G401.6 (cell line): ENCODE measurements around the gene CUX1.
"Not testable (repeated sequence)": the region's sequence is repeated elsewhere in the genome, so short reads cannot be mapped to it uniquely, and the experiment has no call there.

Experiments
- FAIRE-seq: peaks from 2 replicates; lab custom pipeline; 2012; peaks lifted over from hg19 to GRCh38; lab: Jason Lieb, UNC

CUX1 gene

GRCh38 chr7:102012112-102012830 lies 194.8 kb downstream of the CUX1 start:
- not testable (repeated sequence) for FAIRE-seq

- no peak for FAIRE-seq
Observed at GRCh38 chr7:102012941-102013461, 195.6 kb downstream of the CUX1 start.

- FAIRE-seq, result no peak
Observed at GRCh38 chr7:102018876-102019275, 201.4 kb downstream of the CUX1 start.

GRCh38 chr7:102019461-102019860 lies 202.0 kb downstream of the CUX1 start:
- no peak for FAIRE-seq

GRCh38 chr7:102021841-102022618 lies 204.6 kb downstream of the CUX1 start:
- no peak for FAIRE-seq

- no peak for FAIRE-seq
Observed at GRCh38 chr7:102024005-102024768, 206.8 kb downstream of the CUX1 start.

- FAIRE-seq, result no peak
Observed at GRCh38 chr7:102024769-102025391, 207.5 kb downstream of the CUX1 start.

GRCh38 chr7:102025777-102026176 lies 208.4 kb downstream of the CUX1 start:
- FAIRE-seq, result not testable (repeated sequence)

- FAIRE-seq, result no peak
Observed at GRCh38 chr7:102028206-102028826, 210.9 kb downstream of the CUX1 start.

GRCh38 chr7:102029616-102030015 lies 212.2 kb downstream of the CUX1 start:
- no peak for FAIRE-seq

GRCh38 chr7:102030696-102031095 lies 213.3 kb downstream of the CUX1 start:
- no peak for FAIRE-seq

GRCh38 chr7:102036958-102037357 lies 219.5 kb downstream of the CUX1 start:
- FAIRE-seq, result no peak

GRCh38 chr7:102039706-102040105 lies 222.3 kb downstream of the CUX1 start:
- FAIRE-seq, result no peak

GRCh38 chr7:102040569-102040968 lies 223.1 kb downstream of the CUX1 start:
- no peak for FAIRE-seq

GRCh38 chr7:102042016-102042656 lies 224.7 kb downstream of the CUX1 start:
- no peak for FAIRE-seq

- FAIRE-seq, result not testable (repeated sequence)
Observed at GRCh38 chr7:102042796-102043195, 225.4 kb downstream of the CUX1 start.

GRCh38 chr7:102044641-102044983 lies 227.2 kb downstream of the CUX1 start:
- no peak for FAIRE-seq

- FAIRE-seq, result no peak
Observed at GRCh38 chr7:102044984-102045673, 227.7 kb downstream of the CUX1 start.

GRCh38 chr7:102045681-102046372 lies 228.4 kb downstream of the CUX1 start:
- FAIRE-seq, result no peak
